ENCODE results near the gene CDHR1.

The CDHR1 gene

GRCh38 chr10:84238909-84239308, 44.6 kb downstream of the CDHR1 start:
- no peak for DNase-seq (ENCODE audit: low read depth)
- TF ChIP-seq CTCF (conservative IDR thresholded peaks at IDR 0.05; ENCODE audit: control insufficient read depth, insufficient read depth, low read depth, low read length): no peak

GRCh38 chr10:84241185-84241790, 47.0 kb downstream of the CDHR1 start, which contains the start of gene LRIT1:
Gene LRIT1 (minus strand): TSS chr10:84241546. CDS start chr10:84241439, 107 bp downstream.
- no peak for TF ChIP-seq CTCF (conservative IDR thresholded peaks at IDR 0.05; ENCODE audit: control insufficient read depth, insufficient read depth, low read depth, low read length)
- DNase-seq (ENCODE audit: low read depth): no peak

More at GRCh38 chr10:84238909-84239308, 44.6 kb downstream of the CDHR1 start:
- no peak overlapping the region for H3K4me3 ChIP-seq (ENCODE audit: control insufficient read depth, low read depth, low read length)

GRCh38 chr10:84243759-84244158, 49.4 kb downstream of the CDHR1 start:
- TF ChIP-seq CTCF (conservative IDR thresholded peaks at IDR 0.05; ENCODE audit: control insufficient read depth, insufficient read depth, low read depth, low read length): no peak
- no peak overlapping the region for H3K4me3 ChIP-seq (ENCODE audit: control insufficient read depth, low read depth, low read length)
- DNase-seq (ENCODE audit: low read depth): no peak

More at GRCh38 chr10:84241185-84241790, 47.0 kb downstream of the CDHR1 start, which contains the start of gene LRIT1:
- H3K4me3 ChIP-seq (ENCODE audit: control insufficient read depth, low read depth, low read length): no peak within 1 kb of the TSS

GRCh38 chr10:84244651-84245270, 50.4 kb downstream of the CDHR1 start, which contains the start of gene RGR:
Gene RGR (plus strand): TSS chr10:84245053. CDS start chr10:84245091, 38 bp downstream.
- no peak within 1 kb of the TSS for H3K4me3 ChIP-seq (ENCODE audit: control insufficient read depth, low read depth, low read length)
- TF ChIP-seq CTCF (conservative IDR thresholded peaks at IDR 0.05; ENCODE audit: control insufficient read depth, insufficient read depth, low read depth, low read length): no peak
- no peak for DNase-seq (ENCODE audit: low read depth)

GRCh38 chr10:84247496-84247895, 53.2 kb downstream of the CDHR1 start:
- no peak for DNase-seq (ENCODE audit: low read depth)
- no peak overlapping the region for H3K4me3 ChIP-seq (ENCODE audit: control insufficient read depth, low read depth, low read length)
- TF ChIP-seq CTCF (conservative IDR thresholded peaks at IDR 0.05; ENCODE audit: control insufficient read depth, insufficient read depth, low read depth, low read length): no peak

- no peak overlapping the region for H3K4me3 ChIP-seq (ENCODE audit: control insufficient read depth, low read depth, low read length)
- no peak for DNase-seq (ENCODE audit: low read depth)
- TF ChIP-seq CTCF (conservative IDR thresholded peaks at IDR 0.05; ENCODE audit: control insufficient read depth, insufficient read depth, low read depth, low read length): no peak
Observed at GRCh38 chr10:84248794-84249193, 54.5 kb downstream of the CDHR1 start.
